WTC11 (cell line): ENCODE results near the gene PGLYRP3. TPM values are rescaled to one million over a fixed set of nuclear protein-coding genes. Genes with fewer than 3 reads are reported as not detected.
"Not testable (repeated sequence)": the region's sequence is repeated elsewhere in the genome, so short reads cannot be mapped to it uniquely, and the experiment has no call there.

Source experiments
- ATAC-seq: fragments of 200-7000 bp; cut with Tn5 transposase; 2 replicates; pipeline ENCODE4 v1.10.0; 2021; ENCODE audit warnings: mild to moderate bottlenecking, moderate library complexity
- CTCF ChIA-PET: fragments of 300-600 bp; sonication (Branson Sonifier 250); formaldehyde crosslinking; loops from one replicate; lab custom pipeline; 2021; ENCODE audit warnings: antibody characterized with exemption; lab: Charles Lee
- POLR2A ChIA-PET: fragments of 350-600 bp; sonication (Branson Sonifier 250); formaldehyde crosslinking; loops from one replicate; lab custom pipeline; 2021; ENCODE audit warnings: antibody characterized with exemption; lab: Charles Lee
- DNase-seq: peaks from one replicate; pipeline ENCODE4 v3.0.0; 2021; ENCODE audit warnings: low spot score
- H3K27ac Mint-ChIP-seq: 2 replicates; pipeline ENCODE4 v1.8.0; 2021; ENCODE audit warnings: mixed read lengths
- H3K27me3 Mint-ChIP-seq: 2 replicates; pipeline ENCODE4 v1.8.0; 2021; ENCODE audit warnings: low read depth, mild to moderate bottlenecking, moderate library complexity, mixed read lengths
- H3K36me3 Mint-ChIP-seq: 2 replicates; pipeline ENCODE4 v1.8.0; 2021; ENCODE audit warnings: mixed read lengths
- H3K4me1 Mint-ChIP-seq: 2 replicates; pipeline ENCODE4 v1.8.0; 2022; ENCODE audit warnings: mixed read lengths
- H3K4me3 Mint-ChIP-seq: 2 replicates; pipeline ENCODE4 v1.8.0; 2021; ENCODE audit warnings: mild to moderate bottlenecking, moderate library complexity, mixed read lengths
- H3K9me3 Mint-ChIP-seq: 2 replicates; pipeline ENCODE4 v1.8.0; 2021; ENCODE audit warnings: mixed read lengths
- CBFB ChIP-seq: sonication (generic); formaldehyde crosslinking; IDR thresholded peaks from 2 replicates; pipeline ENCODE4 v1.8.1; 2022; ENCODE audit warnings: mild to moderate bottlenecking, low read depth, missing genetic modification reagents
- CREB1 ChIP-seq: sonication (generic); formaldehyde crosslinking; IDR thresholded peaks from 2 replicates; pipeline ENCODE4 v1.8.0; 2023; ENCODE audit warnings: mild to moderate bottlenecking, missing genetic modification reagents
- CREM ChIP-seq: sonication (generic); formaldehyde crosslinking; IDR thresholded peaks from 2 replicates; pipeline ENCODE4 v1.8.1; 2022; ENCODE audit warnings: mild to moderate bottlenecking, missing genetic modification reagents, moderate library complexity
- ELF4 ChIP-seq: sonication (generic); formaldehyde crosslinking; IDR thresholded peaks from 2 replicates; pipeline ENCODE4 v1.8.1; 2022; ENCODE audit warnings: low read depth, mild to moderate bottlenecking, moderate library complexity, missing genetic modification reagents
- GRHL2 ChIP-seq: fragments of 250-450 bp; sonication (Bioruptor Pico); IDR thresholded peaks from 2 replicates; pipeline ENCODE4 v1.8.0; 2022; ENCODE audit warnings: mild to moderate bottlenecking, moderate library complexity; ENCODE audit not compliant: insufficient replicate concordance, severe bottlenecking
- NFYB ChIP-seq: sonication (generic); formaldehyde crosslinking; conservative IDR thresholded peaks from 2 replicates; pipeline ENCODE4 v1.8.0; 2022; ENCODE audit warnings: low read depth, missing genetic modification reagents
- PRRX2 ChIP-seq: fragments of 250-450 bp; sonication (Bioruptor Pico); IDR thresholded peaks from 2 replicates; pipeline ENCODE4 v1.8.0; 2021; ENCODE audit warnings: mild to moderate bottlenecking
- TCF7 ChIP-seq: sonication (generic); formaldehyde crosslinking; IDR thresholded peaks from 2 replicates; pipeline ENCODE4 v1.8.0; 2022; ENCODE audit warnings: mild to moderate bottlenecking, low read depth, missing genetic modification reagents, moderate library complexity
- TEAD4 ChIP-seq: sonication (generic); formaldehyde crosslinking; IDR thresholded peaks from 2 replicates; pipeline ENCODE4 v1.8.0; 2022; ENCODE audit warnings: mild to moderate bottlenecking, missing genetic modification reagents
- ZNF263 ChIP-seq: sonication (generic); formaldehyde crosslinking; IDR thresholded peaks from 2 replicates; pipeline ENCODE4 v1.8.1; 2022; ENCODE audit warnings: low read depth, mild to moderate bottlenecking, moderate library complexity, missing genetic modification reagents
- ZNF317 ChIP-seq: sonication (generic); formaldehyde crosslinking; IDR thresholded peaks from 2 replicates; pipeline ENCODE4 v1.8.1; 2023; ENCODE audit warnings: low read depth, mild to moderate bottlenecking, moderate library complexity, missing genetic modification reagents, borderline replicate concordance
- ZNF396 ChIP-seq: fragments of 250-450 bp; sonication (Bioruptor Pico); IDR thresholded peaks from 2 replicates; pipeline ENCODE4 v1.8.0; 2021; ENCODE audit warnings: mild to moderate bottlenecking, moderate library complexity, borderline replicate concordance
- total RNA-seq: library from RNA; stranded (reverse); gene quantifications from 3 replicates; pipeline ENCODE4 v1.2.3, GENCODE V29; 2021
- TF ChIP-seq, protein P1 (sequence below): sonication (generic); formaldehyde crosslinking; IDR thresholded peaks from 2 replicates; pipeline ENCODE4 v1.8.1; 2023; ENCODE audit warnings: mild to moderate bottlenecking, moderate library complexity, missing genetic modification reagents
- TF ChIP-seq, protein P2 (sequence below): fragments of 250-450 bp; sonication (Bioruptor Pico); IDR thresholded peaks from 2 replicates; pipeline ENCODE4 v1.8.0; 2021; ENCODE audit warnings: mild to moderate bottlenecking
- TF ChIP-seq, protein P3 (sequence below): sonication (generic); formaldehyde crosslinking; IDR thresholded peaks from 2 replicates; pipeline ENCODE4 v1.8.0; 2022; ENCODE audit warnings: missing genetic modification reagents

PGLYRP3 gene
- total RNA-seq, 1 experiment from 2014 or later = not detected

DNA sequence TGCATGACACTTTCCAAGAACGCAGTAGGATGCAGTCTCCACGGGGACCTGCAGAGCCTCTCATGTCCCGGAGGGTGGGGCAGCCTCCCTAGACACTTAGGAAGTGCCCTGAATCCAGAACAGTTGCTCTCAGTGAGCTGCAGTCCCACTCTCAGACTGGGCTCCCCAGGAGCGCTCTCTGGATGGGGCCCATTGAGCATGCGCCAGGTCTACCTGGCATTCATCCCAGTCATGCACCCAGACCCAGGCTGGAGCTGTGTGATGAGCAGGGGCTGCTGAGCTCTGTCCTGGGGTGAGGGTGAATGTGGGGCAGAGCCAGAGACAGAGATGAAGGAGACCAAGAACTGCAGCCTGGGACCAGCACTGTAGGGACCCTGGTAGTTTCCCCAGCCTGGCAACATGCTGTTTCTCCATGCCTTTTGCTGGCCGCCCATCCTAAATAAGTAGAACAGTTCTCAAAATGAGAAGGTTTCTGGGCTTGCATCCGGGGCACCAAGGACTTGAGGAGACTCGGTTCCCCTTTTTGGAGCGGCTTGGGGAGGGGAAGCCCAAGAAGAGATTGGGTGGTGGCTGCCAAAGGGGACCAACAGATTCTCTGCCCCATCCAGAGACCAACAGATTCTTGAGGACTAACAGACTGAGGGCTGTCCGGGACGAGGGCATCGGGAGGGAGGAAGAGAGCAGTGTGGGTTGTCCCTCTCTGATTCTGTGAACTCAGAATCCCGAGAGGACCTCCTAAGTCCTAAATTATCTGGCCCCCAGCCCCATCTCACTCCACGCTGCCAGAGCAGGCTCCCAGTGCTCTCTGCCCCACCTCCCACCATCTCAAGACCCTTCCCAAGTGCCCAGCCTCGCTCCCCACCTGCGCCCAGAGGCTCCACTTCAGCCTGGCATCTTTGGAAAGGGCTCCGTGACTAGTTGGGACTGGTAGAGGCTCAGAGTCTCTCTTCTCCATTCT lies 36.9 kb upstream of the PGLYRP3 start (continued):
- TF ChIP-seq, protein P1, sequence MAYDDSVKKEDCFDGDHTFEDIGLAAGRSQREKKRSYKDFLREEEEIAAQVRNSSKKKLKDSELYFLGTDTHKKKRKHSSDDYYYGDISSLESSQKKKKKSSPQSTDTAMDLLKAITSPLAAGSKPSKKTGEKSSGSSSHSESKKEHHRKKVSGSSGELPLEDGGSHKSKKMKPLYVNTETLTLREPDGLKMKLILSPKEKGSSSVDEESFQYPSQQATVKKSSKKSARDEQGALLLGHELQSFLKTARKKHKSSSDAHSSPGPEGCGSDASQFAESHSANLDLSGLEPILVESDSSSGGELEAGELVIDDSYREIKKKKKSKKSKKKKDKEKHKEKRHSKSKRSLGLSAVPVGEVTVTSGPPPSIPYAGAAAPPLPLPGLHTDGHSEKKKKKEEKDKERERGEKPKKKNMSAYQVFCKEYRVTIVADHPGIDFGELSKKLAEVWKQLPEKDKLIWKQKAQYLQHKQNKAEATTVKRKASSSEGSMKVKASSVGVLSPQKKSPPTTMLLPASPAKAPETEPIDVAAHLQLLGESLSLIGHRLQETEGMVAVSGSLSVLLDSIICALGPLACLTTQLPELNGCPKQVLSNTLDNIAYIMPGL = no peak

DNA sequence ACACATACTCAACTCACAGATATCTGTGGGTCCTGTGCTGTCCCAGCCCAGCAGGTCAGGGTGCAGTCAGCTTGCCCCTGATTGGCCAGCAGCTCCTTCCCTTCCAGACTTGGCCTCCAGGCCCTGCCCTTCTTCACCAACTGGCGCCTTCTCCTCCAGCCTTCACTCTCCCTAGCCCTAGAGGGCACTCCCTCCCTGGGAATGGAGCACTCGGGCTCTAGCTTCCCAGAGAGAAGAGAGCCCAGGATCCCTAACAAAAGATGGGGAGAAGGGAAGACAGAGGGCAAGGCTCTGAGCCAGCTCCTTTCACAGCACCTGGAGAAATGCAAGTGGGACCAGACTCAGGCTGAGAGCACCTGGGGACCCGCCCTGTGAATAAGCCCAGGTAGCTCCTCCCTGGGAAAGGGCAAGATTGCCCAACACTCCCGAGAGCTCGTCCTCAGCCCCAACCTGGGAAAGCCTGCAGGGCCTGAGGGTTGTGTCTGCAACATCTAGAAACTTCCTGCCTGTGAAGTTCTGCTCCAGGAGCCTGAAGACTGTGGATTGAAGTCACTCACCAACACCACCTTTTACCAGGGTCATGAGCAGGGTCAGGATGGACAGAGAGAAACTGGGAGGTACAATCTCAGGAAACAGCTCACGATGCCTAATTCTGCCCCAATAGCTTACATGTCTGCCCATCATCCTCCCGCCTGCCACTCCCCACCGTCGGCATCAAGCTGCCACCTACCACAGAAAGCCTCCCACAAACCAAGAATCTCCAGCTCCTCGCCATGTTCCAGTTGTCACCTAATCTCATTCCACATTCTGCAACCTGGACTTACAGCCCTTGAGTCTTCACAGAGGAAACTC lies 36.0 kb upstream of the PGLYRP3 start, which contains the start of gene PGLYRP4:
Gene PGLYRP4 (minus strand): TSS at position 331 of the 852 bp plus-strand sequence. CDS start 909 bp downstream, outside the sequence.
- CTCF ChIA-PET = interaction anchor here (0.6 to 2.4 kb wide), 15 partner anchors 9 to 310 kb away, joined by 3 to 33 read pairs (median 4); partner anchors contain the start of genes PGLYRP3, S100A9 and SNAPIN
- POLR2A ChIA-PET = no interaction called here
- ATAC-seq (peak; percentile 82), DNase-seq (no peak)
- Mint-ChIP-seq H3K4me1 (peaks cover 8% of the 10 kb centered on the region), H3K9me3 (no peaks in the 10 kb centered on the region), H3K36me3 (no peaks in the 10 kb centered on the region), H3K4me3 (no peak within 1 kb of the TSS), H3K27ac (no peak within 1 kb of the TSS), H3K27me3 (peaks cover 20% of the 10 kb centered on the region)
- no peak for TF ChIP-seq CBFB
- TF ChIP-seq, protein P2, sequence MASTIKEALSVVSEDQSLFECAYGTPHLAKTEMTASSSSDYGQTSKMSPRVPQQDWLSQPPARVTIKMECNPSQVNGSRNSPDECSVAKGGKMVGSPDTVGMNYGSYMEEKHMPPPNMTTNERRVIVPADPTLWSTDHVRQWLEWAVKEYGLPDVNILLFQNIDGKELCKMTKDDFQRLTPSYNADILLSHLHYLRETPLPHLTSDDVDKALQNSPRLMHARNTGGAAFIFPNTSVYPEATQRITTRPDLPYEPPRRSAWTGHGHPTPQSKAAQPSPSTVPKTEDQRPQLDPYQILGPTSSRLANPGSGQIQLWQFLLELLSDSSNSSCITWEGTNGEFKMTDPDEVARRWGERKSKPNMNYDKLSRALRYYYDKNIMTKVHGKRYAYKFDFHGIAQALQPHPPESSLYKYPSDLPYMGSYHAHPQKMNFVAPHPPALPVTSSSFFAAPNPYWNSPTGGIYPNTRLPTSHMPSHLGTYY (CRISPR knock-in tag) = no peak
- TF ChIP-seq CREB1 (CRISPR knock-in tag) = no peak

DNA sequence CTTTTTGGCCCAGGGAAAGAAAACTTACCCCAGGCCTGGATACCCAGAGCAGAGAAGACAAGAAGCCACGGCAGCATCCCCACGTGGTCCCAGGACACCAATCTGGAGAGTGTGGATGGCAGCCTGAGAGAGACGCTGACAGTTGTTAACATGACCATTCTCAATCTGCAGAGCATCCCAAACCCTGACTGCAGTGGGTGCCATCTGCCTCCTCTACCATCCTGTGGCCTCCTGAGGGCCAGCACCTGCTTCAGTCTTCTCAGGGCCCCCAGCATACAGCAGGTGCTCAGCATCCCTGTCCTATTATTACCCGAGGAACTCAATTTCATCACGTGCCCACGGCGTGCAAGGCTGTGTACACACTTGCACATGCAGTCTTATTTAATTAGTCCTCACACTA lies 35.1 kb upstream of the PGLYRP3 start:
- TF ChIP-seq, protein P3, sequence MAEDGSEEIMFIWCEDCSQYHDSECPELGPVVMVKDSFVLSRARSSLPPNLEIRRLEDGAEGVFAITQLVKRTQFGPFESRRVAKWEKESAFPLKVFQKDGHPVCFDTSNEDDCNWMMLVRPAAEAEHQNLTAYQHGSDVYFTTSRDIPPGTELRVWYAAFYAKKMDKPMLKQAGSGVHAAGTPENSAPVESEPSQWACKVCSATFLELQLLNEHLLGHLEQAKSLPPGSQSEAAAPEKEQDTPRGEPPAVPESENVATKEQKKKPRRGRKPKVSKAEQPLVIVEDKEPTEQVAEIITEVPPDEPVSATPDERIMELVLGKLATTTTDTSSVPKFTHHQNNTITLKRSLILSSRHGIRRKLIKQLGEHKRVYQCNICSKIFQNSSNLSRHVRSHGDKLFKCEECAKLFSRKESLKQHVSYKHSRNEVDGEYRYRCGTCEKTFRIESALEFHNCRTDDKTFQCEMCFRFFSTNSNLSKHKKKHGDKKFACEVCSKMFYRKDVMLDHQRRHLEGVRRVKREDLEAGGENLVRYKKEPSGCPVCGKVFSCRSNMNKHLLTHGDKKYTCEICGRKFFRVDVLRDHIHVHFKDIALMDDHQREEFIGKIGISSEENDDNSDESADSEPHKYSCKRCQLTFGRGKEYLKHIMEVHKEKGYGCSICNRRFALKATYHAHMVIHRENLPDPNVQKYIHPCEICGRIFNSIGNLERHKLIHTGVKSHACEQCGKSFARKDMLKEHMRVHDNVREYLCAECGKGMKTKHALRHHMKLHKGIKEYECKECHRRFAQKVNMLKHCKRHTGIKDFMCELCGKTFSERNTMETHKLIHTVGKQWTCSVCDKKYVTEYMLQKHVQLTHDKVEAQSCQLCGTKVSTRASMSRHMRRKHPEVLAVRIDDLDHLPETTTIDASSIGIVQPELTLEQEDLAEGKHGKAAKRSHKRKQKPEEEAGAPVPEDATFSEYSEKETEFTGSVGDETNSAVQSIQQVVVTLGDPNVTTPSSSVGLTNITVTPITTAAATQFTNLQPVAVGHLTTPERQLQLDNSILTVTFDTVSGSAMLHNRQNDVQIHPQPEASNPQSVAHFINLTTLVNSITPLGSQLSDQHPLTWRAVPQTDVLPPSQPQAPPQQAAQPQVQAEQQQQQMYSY (CRISPR knock-in tag) = no peak
- TF ChIP-seq TEAD4 (CRISPR knock-in tag) (no peak), TCF7 (CRISPR knock-in tag) (no peak), PRRX2 (CRISPR knock-in tag) (no peak), CREM (CRISPR knock-in tag) (no peak), ZNF317 (CRISPR knock-in tag) (no peak), ZNF396 (CRISPR knock-in tag) (no peak), ZNF263 (CRISPR knock-in tag) (no peak), GRHL2 (no peak), CBFB (no peak), ELF4 (CRISPR knock-in tag) (no peak), NFYB (CRISPR knock-in tag) (no peak)
- TF ChIP-seq, protein P1 = no peak
- TF ChIP-seq, all 79 proteins: peak for 0
- no peaks in the 10 kb centered on the region for H3K9me3 Mint-ChIP-seq
- H3K27ac Mint-ChIP-seq = no peak overlapping the region
- H3K36me3 Mint-ChIP-seq = no peaks in the 10 kb centered on the region
- no peak for ATAC-seq
- H3K4me1 Mint-ChIP-seq = peaks cover 12% of the 10 kb centered on the region
- ChIA-PET CTCF (interaction anchor here (0.9 to 2.4 kb wide), 8 partner anchors 10 to 311 kb away, joined by 3 to 33 read pairs (median 5); partner anchors contain the start of genes S100A9 and SNAPIN), POLR2A (no interaction called here)
- DNase-seq = no peak
- H3K27me3 Mint-ChIP-seq = peaks cover 20% of the 10 kb centered on the region
- H3K4me3 Mint-ChIP-seq = no peak overlapping the region

DNA sequence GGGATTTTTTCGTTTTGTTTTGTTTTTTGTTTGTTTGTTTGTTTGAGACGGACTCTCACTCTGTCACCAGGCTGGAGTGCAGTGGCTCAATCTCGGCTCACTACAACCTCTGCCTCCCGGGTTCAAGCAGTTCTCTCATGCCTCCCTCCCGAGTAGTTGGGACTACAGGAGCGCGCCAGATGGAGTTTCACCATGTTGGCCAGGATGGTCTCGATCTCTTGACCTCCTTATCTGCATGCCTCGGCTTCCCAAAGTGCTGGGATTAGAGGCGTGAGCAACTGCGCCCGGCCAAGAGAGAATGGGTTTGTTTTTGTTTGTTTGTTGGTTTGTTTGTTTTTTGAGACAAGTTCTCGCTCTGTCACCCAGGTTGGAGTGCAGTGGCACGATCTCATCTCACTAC lies 34.3 kb upstream of the PGLYRP3 start:
- POLR2A ChIA-PET, H3K4me3 Mint-ChIP-seq, H3K27ac Mint-ChIP-seq, H3K36me3 Mint-ChIP-seq, H3K9me3 Mint-ChIP-seq, DNase-seq, ATAC-seq, CTCF ChIA-PET: not testable (repeated sequence)
- Mint-ChIP-seq H3K27me3 (peaks cover 20% of the 10 kb centered on the region), H3K4me1 (peaks cover 12% of the 10 kb centered on the region)
